Right lobe of liver (tissue), 4 donors: ENCODE results near the gene CAPZB.

Experiments used
- CTCF ChIP-seq, 4 donors: fragments of 200-600 bp in 3 of 4; fragments of 450-650 bp in 1 of 4; IDR thresholded peaks; one replicate each; pipeline versions ENCODE4 v1.5.1 to v1.8.0; 2016 to 2022; ENCODE audit warnings: antibody characterized with exemption in 4 of 4, mild to moderate bottlenecking in 2 of 4
- POLR2A ChIP-seq: fragments of 450-650 bp; IDR thresholded peaks from one replicate; pipeline ENCODE4 v1.6.1; 2017; ENCODE audit warnings: antibody characterized with exemption, mild to moderate bottlenecking
- donor health status: DM: no; HTN: no; CAD: no.
- donor health status: DM: no; HTN: no; CAD: no.
- donor health status: DM: no; HTN: yes; CAD: no.

GRCh38 chr1:19419691-19420090 lies 65.6 kb downstream of the CAPZB start:
- TF ChIP-seq CTCF (IDR thresholded peaks at IDR 0.05) (no peak), POLR2A (no peak)
